Endometrial microvascular endothelial cells (primary cell): ENCODE data around the gene TMEM89. TPM values are rescaled to one million over a fixed set of nuclear protein-coding genes. Genes with fewer than 3 reads are reported as not detected.

Source experiments
- in situ Hi-C: cut with HindIII; loops from 2 replicates; pipeline ENCODE4 v1.10.0; 2017; ENCODE audit warnings: low sequenced_read_pairs, low pct_unique_long_range_greater_than_20kb; ENCODE audit errors: inconsistent ontology term
- total RNA-seq: library from RNA; depleted of rRNA; stranded (reverse); fragments of >200 nt; gene quantifications from one replicate; pipeline ENCODE4 v1.2.3, GENCODE V29; 2015; ENCODE audit errors: inconsistent ontology term

Gene TMEM89
- total RNA-seq, 1 donor from 2014 or later, result not detected

DNA sequence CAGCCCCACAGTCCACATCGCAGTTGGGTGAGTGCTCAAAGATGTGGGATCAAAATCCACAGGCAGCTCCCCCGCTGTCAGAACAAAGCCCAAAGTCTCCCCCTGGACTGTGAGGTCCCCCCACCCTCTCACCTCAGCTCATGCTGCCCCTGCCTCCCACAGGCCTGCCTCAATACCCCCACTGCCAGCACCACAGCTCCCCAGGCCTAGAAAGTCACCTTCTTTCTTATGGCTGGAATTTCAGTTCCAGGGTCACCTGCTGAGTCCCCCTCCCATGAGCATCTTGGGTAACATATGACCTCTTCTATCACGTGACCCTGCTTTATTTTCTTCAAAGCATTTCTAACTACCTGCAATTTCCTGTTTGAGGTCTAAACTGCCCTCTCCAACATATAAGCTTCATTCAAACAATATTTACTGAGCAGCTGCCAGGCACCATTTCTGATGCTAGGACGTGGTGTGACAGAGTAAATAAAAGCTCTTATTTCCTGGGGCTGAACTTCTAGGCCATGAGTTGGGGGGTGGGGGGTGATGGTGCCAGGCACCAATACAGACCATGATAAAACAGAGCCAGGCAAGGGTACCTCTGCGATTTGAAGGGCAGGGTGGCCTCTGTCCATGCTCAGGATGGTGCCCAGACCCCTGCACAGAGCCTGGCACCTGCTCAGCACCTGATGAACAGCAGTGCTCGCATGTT lies 2.4 kb upstream of the TMEM89 start:
- in situ Hi-C loops, result no loop called here

- in situ Hi-C loops, result no loop called here
Observed at GRCh38 chr3:48619541-48620524, 1.7 kb downstream of the TMEM89 start.

DNA sequence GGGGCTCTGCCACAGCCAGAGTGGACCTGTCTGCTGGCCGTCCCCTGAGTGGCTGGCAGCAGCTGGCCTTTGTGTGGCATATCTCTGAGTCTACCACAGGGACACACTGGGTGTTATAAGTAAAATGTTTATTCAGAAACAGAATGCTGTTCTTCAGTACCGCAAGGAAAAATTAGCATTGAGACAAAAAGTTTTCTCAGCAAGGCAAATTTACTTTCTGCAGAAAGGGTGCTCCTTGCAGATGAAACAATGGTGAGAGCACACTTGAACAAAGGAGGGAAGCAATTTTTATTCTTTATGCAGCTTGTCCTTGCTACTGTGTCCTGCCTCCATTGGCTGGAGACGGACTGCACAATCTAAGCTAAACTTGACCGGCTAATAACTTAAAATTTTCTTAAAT lies 4.0 kb downstream of the TMEM89 start:
- in situ Hi-C loops, result no loop called here

DNA sequence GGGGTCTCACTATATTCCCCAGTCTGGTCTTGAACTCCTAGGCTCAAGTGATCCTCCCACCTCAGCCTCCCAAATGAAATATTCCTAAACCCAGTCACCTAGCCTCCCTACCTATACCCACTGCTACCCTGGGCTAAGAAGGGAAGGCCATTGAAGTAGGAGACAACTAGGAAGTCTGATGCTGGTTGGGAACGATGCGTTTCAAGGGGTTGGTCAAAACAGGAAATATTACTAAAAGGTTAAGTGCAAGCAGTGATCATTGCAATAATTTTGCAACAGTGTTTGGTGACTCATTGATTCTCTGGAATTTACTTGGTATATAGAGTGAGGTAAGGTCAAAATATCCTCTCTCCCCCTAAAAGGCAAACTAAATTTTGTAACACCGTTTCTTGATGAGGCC lies 7.5 kb downstream of the TMEM89 start:
- in situ Hi-C loops, result no loop called here

DNA sequence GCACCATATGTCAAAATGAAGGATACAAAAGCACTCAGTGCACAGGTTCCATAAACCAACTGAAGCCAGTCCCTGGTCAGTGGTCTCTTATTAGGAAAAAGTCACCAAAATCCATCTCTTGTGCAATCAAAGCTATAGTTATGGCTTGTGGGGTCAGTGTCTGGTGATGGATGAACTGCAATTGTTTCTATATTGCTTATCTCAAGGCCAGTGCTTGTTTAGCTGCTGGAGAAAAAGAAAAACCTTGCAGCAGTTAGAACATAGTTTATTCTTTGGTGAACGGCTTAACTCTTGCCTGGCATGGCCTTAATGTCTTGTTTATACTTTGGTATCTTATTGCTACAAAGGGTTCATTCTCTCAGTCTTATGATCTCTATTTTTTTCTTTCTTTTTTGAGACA lies 9.3 kb downstream of the TMEM89 start:
- in situ Hi-C loops, result no loop called here

GRCh38 chr3:48609088-48610005 lies 12.2 kb downstream of the TMEM89 start, which contains the start of gene UQCRC1:
Gene UQCRC1 (minus strand): TSS chr3:48609646. CDS start chr3:48609620, 26 bp downstream.
- in situ Hi-C loops, result no loop called here

DNA sequence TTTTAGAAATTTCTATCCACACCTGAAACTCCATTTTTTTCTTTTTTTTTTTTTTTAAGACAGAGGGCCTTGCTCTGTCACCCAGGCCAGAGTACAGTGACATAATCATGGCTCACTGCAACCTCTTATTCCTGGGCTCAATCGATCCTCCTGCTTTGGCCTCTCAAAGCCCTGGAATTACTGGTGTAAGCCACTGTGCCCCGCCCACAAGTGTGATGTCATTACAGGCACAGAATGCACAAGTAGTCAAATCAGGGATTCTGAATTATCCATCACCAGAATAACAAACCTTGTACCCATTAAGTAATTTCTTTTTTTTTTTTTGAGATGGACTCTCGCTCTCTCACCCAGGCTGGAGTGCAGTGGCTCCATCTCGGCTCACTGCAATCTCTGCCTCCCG lies 14.1 kb downstream of the TMEM89 start:
- in situ Hi-C loops, result no loop called here

DNA sequence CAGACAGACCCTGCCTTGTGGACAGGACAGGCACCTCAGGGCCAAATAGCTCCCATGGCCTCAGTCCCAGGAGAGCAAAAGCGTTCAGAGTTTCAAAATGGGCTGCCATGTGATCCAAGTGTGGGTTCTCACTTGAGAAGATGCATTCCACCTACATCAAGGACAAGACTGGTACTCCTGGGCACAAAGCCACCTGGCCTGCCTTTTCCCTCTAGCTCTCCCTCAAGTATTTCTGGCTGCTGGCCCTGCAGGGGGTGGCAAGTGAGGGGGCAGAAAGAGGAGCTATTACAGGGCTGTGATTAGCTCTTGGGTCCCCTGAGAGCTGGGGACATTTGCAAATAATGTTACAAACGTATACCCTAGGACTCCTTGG lies 20.0 kb downstream of the TMEM89 start:
- in situ Hi-C loops, result no loop called here

DNA sequence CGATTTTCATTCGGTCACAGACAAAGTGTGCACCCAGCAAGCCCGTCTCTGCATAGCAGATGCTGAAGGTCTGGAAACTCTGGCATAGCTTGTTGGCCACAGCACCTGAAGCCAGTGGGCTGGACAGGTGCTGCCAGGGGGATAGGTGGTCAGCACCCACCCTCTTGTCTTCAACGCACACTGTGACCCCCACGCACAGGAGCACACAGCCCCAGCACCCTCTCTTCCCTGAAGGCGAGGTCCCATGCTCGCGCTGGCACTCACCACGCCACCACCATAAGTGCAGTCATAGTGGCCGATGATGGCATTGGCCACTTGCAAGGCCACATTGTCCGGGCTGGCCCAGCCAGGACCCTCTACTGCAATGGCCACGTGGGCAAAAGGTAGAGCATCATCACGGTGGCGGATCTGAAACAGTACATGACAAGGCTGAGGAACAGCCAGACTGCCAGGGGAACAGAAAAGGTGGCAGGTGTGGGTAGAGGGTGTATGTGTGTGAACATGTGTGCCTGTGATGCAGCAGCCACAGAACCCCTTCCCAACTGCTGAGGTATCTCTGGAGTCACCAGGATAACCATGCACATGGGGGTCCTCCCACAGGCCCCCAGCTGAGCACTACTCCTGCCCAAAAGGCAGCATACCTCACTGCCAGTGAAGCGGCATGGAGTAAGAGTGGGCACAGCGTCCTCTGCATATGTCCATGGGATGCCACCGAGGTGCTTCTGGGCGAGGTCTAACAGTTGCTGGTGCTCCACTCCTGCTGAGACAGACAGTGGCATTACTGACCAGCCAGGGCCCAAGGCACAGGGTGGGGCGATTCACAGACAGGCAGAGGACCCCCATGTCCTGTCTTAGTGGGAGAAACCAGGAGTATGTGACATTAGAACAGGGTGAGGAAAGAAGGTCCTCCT lies 20.6 kb downstream of the TMEM89 start:
- in situ Hi-C loops, result no loop called here

- in situ Hi-C loops, result no loop called here
Observed at GRCh38 chr3:48599509-48600285, 21.9 kb downstream of the TMEM89 start.

DNA sequence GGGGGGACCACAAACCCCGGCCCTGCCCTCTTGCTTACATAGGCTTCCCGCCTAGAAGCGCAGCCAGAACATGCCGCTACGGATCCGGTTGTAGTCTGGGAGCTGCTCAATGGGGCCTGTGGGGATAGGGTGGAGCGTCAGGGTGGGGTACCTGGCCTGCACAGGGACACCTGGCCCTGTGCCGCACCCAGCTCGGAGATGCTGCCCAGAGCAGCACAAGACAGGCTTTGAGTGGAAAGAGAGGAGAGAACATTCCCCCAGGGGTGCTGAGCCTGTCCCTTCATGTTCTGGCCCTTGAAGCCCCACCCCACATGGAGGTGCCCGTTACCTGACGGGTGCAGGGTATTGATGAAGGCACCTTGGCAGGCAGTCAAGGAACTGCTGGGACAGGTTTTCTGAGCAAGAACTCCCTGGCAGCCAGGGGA lies 22.5 kb downstream of the TMEM89 start:
- in situ Hi-C loops, result no loop called here

- in situ Hi-C loops, result no loop called here
Observed at GRCh38 chr3:48598323-48599076, 23.1 kb downstream of the TMEM89 start.

DNA sequence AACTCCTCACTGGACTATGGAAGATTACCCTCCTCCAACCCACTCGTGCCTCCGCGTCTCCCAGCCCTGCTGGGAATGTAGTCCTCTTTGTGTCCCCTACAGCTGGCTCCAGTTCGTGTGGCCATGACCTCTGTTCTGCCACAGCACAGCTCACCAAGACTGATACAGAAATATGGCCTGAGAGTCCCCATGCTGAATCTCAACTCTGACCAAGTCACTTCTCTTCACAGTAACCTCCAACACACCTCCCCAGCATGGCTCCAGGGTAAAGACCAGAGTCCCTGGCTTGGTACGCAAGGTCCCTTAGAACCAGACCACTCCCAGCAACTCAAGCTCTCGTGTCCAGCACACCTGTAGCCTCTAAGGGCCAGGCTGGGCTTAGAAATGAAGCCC lies 24.2 kb downstream of the TMEM89 start:
- in situ Hi-C loops, result no loop called here

- in situ Hi-C loops, result no loop called here
Observed at GRCh38 chr3:48596676-48597407, 24.7 kb downstream of the TMEM89 start.

DNA sequence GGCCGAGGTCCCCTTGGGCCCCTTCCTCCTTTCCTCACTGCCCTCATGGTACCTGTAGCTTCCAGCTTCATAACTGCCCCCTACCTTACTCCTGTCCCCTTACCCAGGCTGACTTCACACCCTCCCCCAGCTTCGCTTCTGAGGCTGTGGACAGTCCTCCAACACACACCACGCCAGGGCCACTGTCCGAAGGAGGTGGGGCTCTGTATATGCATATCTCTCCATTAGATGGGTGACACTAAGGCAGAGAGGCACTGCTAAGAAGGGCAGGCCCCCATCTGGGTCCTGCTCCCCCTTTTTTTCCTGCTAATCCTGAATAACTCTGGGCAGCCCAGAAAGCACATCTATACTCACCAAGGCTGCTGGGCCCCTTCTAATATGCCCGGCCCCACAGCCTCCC lies 25.4 kb downstream of the TMEM89 start:
- in situ Hi-C loops, result no loop called here

DNA sequence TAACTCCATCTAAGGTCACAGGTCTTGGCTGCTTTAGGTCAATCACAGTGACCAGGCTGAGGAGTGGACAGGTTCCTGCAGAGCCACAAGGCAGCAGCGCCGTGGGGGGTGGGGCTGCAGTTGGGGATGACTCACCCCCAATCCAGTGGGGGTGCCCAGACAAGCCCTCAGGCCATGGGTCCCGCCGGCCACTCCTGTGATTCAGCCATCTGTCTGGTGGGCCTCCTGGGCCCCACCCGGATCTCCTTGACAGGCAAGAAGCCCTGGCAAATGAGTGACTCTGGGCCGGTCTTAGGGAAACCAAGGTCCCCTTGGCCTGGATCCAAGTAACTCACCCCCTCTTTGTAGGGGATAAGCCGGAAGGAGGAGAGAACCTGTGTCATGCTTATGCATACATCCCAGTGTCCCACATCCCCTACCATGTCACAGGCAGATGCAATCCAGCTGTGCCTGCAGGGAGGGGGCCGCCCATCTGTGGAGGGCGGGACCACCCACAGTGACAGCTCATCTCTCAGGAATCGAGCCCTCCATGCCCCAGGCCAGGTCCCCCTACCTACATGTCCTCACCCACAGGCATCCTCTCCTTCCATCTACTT lies 25.9 kb downstream of the TMEM89 start:
- in situ Hi-C loops, result no loop called here
